Ovary (tissue), 9 donors: ENCODE results near the gene SEC22B. TPM values are rescaled to one million over a fixed set of nuclear protein-coding genes. Genes with fewer than 3 reads are reported as not detected.
"Not testable (repeated sequence)": the region's sequence is repeated elsewhere in the genome, so short reads cannot be mapped to it uniquely, and the experiment has no call there.

Experiments used
- DNase-seq, 5 donors: peaks; one replicate each; pipeline ENCODE4 v3.0.0-alpha.2; 2019 to 2020
- H3K27ac ChIP-seq, 2 donors: fragments of 200-600 bp; one replicate each; pipeline versions ENCODE4 v1.5.1 to v1.8.0; 2019 to 2022
- H3K27me3 ChIP-seq: fragments of 200-600 bp; one replicate; pipeline ENCODE4 v1.8.0; 2022
- H3K36me3 ChIP-seq: fragments of 200-600 bp; sonication (generic); one replicate; pipeline ENCODE4 v1.5.1; 2019
- H3K4me1 ChIP-seq: one replicate; pipeline ENCODE4 v1.8.1; 2013; ENCODE audit warnings: mild to moderate bottlenecking, moderate library complexity; ENCODE audit not compliant: insufficient read depth
- H3K4me3 ChIP-seq: fragments of 200-600 bp; sonication (generic); one replicate; pipeline ENCODE4 v1.5.1; 2017
- H3K9me3 ChIP-seq, 2 donors: fragments of 200-600 bp in 1 of 2; sonication (generic) in 1 of 2; one replicate each; pipeline versions ENCODE4 v1.5.1 to v1.8.1; 2013 to 2019; ENCODE audit warnings: mild to moderate bottlenecking in 1 of 2, moderate library complexity in 1 of 2
- EP300 ChIP-seq: sonication (generic); formaldehyde crosslinking; IDR thresholded peaks from one replicate; pipeline ENCODE4 v1.6.1; 2017; ENCODE audit warnings: antibody characterized with exemption
- POLR2A ChIP-seq: fragments of 450-650 bp; IDR thresholded peaks from one replicate; pipeline ENCODE4 v1.6.1; 2017; ENCODE audit warnings: antibody characterized with exemption, mild to moderate bottlenecking, moderate library complexity
- WGBS, 3 donors: extraction: QIAGEN DNeasy Blood & Tissue Kit in 1 of 3; methylation state at CpG; one replicate each; pipeline versions ENCODE4 v1.1.5 to v1.1.7; 2013 to 2017; 5-methylcytosine and 5-hydroxymethylcytosine counted together
- intact Hi-C, 4 donors: fragments of 100-400 bp; cut with DNase I; formaldehyde crosslinking; loops; one replicate each; pipeline versions ENCODE4 v1.11.0 to v1.15.1; 2022 to 2023
- polyA plus RNA-seq, 2 donors: library from polyadenylated mRNA; stranded (reverse); fragments of 200-250 nt in 1 of 2; fragments of 350-450 nt in 1 of 2; fragmentation: Illumina TruSeq in 1 of 2; extraction: RNeasy Lipid Tissue Mini Kit (QIAGEN cat#74804) in 1 of 2; gene quantifications; one replicate each; pipeline ENCODE4 v1.2.3, GENCODE V29; 2013 to 2014
- total RNA-seq, 7 donors: library from RNA; depleted of rRNA in 2 of 7; stranded (reverse); fragments of >200 nt in 2 of 7; fragmentation: NEBNext Ultra II Directional in 3 of 7; extraction: Animal tissue kit (Norgen Biotek cat#: 25700) in 3 of 7; gene quantifications; one replicate each; pipeline versions ENCODE4 v1.1.0 to v1.2.4, GENCODE V29; 2016 to 2023
- TF ChIP-seq, protein P1 (sequence below), 3 donors: fragments of 450-650 bp in 2 of 3; fragments of 200-600 bp in 1 of 3; IDR thresholded peaks; one replicate each; pipeline versions ENCODE4 v1.5.1 to v1.8.0; 2016 to 2022; ENCODE audit warnings: antibody characterized with exemption in 3 of 3, mild to moderate bottlenecking in 1 of 3
- donor health status: DM: no; HTN: no; CAD: no; lungs with moderate emphysema.
- donor health status: DM: no; HTN: no; CAD: no.
- donor health status: Bipolar disorder and iron deficiency.
- donor health status: DM: yes; HTN: yes; CAD: no.
- donor health status: DM: no; HTN: no; CAD: no.
- donor health status: DM: yes; HTN: yes; CAD: no.

SEC22B gene
- total and polyA plus RNA-seq, 9 donors, result 14.6 to 34.6 (median 27.4) TPM

DNA sequence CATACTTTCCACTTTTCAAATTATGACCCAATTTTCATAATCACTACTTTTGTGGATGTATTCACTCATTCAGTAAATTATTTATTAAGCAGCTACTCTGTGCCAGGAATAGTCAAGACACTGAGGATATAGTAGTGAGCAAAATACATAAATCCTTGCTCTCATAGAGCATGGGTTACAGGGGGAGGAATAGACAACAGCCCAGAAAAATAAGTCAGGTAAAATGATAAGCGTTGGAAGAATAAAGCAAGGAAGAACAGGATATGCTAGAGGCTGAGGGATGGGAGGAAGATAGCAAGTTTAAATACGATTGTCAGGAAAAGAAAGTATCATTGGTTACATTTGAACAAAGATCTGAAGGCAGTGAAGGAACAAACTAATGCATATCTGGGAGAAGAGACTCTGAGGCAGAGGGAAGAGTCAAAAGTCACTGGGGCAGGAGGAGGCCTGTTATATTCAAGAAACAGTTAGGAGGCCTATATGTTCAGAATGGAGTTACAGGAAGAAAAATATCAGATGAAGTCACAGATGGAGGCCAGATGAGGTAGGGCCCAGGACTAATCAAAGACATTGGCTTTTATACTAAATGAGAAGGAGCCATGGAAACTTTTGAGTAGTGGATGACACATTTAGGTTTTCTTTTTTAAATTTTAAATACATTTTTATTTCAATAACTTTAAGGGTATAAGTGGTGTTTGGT lies 42.9 kb downstream of the SEC22B start:
- 89 to 92% (median 91%) methylated on average over 2 of the region's 2 CpGs for WGBS, 3 donors
- peaks cover 1% of the 10 kb centered on the region for H3K4me1 ChIP-seq
- DNase-seq, result no peak
- H3K4me3 ChIP-seq, result no peak overlapping the region
- intact Hi-C loops, result no loop called here
- H3K36me3 ChIP-seq, result no peaks in the 10 kb centered on the region
- H3K27ac ChIP-seq, result no peak overlapping the region
- TF ChIP-seq, protein P1, sequence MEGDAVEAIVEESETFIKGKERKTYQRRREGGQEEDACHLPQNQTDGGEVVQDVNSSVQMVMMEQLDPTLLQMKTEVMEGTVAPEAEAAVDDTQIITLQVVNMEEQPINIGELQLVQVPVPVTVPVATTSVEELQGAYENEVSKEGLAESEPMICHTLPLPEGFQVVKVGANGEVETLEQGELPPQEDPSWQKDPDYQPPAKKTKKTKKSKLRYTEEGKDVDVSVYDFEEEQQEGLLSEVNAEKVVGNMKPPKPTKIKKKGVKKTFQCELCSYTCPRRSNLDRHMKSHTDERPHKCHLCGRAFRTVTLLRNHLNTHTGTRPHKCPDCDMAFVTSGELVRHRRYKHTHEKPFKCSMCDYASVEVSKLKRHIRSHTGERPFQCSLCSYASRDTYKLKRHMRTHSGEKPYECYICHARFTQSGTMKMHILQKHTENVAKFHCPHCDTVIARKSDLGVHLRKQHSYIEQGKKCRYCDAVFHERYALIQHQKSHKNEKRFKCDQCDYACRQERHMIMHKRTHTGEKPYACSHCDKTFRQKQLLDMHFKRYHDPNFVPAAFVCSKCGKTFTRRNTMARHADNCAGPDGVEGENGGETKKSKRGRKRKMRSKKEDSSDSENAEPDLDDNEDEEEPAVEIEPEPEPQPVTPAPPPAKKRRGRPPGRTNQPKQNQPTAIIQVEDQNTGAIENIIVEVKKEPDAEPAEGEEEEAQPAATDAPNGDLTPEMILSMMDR (IDR thresholded peaks at IDR 0.05), result no peak
- no peak for TF ChIP-seq EP300
- TF ChIP-seq POLR2A, result no peak
- no peaks in the 10 kb centered on the region for H3K9me3 ChIP-seq
- H3K27me3 ChIP-seq, result no peaks in the 10 kb centered on the region

DNA sequence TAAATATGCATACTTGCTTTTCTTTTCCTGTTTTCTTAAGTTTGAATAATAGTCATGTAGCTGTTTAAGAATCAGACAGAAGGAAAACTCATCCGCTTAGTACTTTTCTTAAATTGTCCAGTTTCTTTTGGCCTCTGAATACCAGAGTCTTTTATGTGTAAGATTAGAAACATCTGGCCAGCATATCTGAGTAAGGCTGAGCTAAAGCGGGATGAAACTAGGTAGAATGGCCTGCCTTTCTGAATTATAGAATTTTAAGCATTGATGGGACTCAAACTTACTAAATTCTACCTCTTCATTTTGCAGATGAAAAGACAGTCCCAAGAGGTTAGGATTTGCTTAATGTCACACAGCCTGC lies 43.9 kb downstream of the SEC22B start:
- H3K27ac ChIP-seq, H3K27me3 ChIP-seq, intact Hi-C loops, DNase-seq, H3K36me3 ChIP-seq, H3K4me3 ChIP-seq, H3K4me1 ChIP-seq, H3K9me3 ChIP-seq: not testable (repeated sequence)
- 5 to 14% (median 12%) methylated on average over 2 of the region's 2 CpGs for WGBS, 3 donors

DNA sequence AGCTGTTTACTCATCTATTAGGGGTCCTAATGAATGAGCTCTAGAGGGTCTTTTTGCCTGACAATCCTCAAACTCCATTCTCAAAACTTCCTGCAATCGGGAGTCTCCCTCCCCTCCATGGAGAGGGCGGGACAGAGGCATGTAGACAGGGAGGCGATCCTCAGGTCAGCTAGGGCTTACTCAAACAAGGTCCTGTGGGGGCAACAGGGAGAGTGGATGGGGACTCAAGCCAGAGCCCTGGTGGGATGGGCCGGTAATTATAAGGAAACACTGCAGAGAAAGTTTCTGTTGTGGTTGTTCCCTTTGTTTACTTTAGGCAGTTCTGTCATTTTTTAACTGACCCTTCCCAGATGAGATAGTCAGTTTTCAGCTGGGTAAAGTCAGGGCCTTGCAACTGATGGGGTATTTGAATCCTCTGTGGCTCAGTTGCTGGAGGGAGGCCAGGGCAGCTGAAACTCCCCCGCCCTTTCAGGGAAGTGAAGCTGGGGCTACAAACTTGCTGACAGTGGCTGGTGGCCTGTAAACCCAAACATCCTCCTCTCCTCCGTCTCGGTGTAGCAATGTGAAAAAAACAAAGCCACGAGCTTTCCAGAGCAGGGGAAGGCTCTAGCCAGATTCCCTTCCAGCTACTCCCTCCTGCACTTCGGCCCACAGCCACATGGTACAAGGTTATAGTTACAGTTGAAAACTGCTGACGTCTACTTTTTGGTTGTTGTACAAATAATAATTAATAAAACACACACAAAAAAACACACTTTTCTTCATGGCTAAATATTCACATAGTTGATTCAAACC lies 44.5 kb downstream of the SEC22B start:
- H3K4me3 ChIP-seq, H3K9me3 ChIP-seq, H3K27ac ChIP-seq, intact Hi-C loops, H3K27me3 ChIP-seq, H3K4me1 ChIP-seq, H3K36me3 ChIP-seq: not testable (repeated sequence)
- WGBS, 3 donors, result 2 to 14% (median 4%) methylated on average over 6 to 9 of the region's 10 CpGs
- peak; percentile 76 to 88 (median 84) for DNase-seq

DNA sequence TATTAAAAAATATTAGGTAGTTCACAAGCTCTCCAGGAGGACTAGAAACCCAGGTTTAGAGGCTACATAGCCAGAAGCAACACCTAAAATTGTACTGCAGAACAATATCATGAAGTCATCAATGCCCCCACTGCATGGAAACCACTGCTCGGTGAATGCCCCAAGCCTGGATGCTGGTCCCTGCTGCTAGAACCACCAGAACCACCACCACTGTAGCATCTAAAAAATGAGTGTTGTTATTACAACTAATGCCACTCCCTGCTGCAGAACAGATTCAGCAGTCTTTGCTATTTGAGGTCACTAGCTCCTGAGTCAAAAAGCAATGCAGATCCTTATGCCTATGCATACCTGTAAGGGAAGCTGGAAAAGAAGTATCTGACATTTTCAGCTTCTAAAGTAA lies 48.4 kb downstream of the SEC22B start:
- H3K4me1 ChIP-seq, H3K36me3 ChIP-seq, H3K9me3 ChIP-seq, H3K4me3 ChIP-seq, H3K27ac ChIP-seq, intact Hi-C loops, DNase-seq, H3K27me3 ChIP-seq: not testable (repeated sequence)
- WGBS, 3 donors, result 96 to 100% (median 100%) methylated on average over 1 of the region's 1 CpG

DNA sequence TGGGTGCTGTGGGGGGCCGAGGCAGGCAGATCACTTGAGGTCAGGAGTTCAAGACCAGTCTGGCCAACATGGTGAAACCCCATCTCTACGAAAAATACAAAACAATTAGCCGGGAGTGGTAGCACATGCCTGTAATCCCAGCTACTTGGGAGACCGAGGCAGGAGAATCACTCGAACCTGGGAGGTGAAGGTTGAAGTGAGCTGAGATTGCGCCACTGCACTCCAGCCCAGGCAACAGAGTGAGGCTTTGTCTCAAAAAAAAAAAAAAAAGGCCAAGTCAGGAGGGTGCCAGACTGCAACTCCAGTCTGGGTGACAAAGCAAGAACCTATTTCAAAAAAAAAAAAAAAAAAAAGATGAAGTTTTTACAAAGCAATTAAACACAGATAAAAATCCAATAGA lies 50.1 kb downstream of the SEC22B start:
- H3K36me3 ChIP-seq, intact Hi-C loops, H3K27me3 ChIP-seq, H3K4me1 ChIP-seq, H3K9me3 ChIP-seq, H3K4me3 ChIP-seq, H3K27ac ChIP-seq, DNase-seq: not testable (repeated sequence)
- 68 to 100% (median 79%) methylated on average over 1 to 3 of the region's 6 CpGs for WGBS, 3 donors

DNA sequence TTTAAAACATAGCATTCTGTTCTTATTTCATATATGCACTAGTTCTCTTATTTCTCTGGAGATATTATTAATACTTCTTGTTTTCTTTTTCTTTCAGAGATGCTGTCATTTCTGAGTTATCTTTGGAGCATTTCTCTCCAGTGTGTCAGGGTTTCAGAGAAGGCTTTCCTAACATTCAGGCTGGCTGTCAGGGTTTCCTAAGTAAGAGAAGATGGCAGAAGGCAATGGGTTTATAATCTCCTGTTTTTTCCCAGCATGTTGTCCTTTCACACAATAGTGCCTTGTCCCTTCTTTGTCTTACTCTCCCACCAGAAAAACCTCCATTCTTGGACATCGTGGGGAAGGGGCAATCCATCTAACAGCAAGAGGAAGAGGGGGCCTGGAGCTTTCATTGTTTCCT lies 51.7 kb downstream of the SEC22B start:
- H3K27me3 ChIP-seq, H3K9me3 ChIP-seq, H3K27ac ChIP-seq, intact Hi-C loops, H3K4me3 ChIP-seq, H3K36me3 ChIP-seq, H3K4me1 ChIP-seq, DNase-seq: not testable (repeated sequence)
- WGBS, 3 donors, result 75 to 100% (median 75%) methylated on average over 1 of the region's 1 CpG

DNA sequence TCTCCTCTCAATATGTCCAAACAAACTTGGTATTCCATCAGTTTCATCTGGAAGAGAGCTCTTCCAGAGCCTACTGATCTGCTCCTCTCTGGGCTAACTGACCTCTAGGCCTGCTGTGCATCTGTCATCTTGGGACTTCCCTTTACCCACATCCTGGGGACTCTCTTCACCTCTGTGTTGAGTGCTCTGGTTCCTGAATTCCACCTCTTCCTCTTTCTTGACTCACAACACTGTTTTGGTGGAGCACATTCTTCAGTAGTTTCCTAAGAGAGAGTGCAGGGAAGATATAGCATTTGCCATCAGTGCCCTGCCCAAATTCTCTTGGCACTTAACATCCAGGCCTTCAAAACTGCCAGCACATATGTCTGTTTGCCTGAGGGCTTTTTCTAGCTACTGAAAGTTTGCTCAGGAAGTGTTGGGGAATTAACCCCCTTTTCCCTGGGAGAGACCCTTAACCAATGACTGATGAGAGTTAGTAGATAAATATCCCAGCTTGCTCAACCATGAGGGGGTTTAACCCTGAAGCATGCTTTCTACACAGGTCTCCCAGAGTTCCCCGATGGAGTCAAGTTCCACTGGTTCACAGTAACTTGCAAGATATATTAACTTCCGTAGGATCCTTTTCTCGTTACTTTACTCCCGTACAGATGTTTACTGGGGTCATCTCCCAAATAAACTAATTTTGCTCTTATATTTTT lies 52.4 kb downstream of the SEC22B start:
- intact Hi-C loops, DNase-seq, H3K9me3 ChIP-seq, H3K36me3 ChIP-seq, H3K4me1 ChIP-seq, H3K4me3 ChIP-seq, H3K27ac ChIP-seq, H3K27me3 ChIP-seq: not testable (repeated sequence)
- WGBS, 3 donors, result 39 to 73% (median 66%) methylated on average over 4 of the region's 4 CpGs

DNA sequence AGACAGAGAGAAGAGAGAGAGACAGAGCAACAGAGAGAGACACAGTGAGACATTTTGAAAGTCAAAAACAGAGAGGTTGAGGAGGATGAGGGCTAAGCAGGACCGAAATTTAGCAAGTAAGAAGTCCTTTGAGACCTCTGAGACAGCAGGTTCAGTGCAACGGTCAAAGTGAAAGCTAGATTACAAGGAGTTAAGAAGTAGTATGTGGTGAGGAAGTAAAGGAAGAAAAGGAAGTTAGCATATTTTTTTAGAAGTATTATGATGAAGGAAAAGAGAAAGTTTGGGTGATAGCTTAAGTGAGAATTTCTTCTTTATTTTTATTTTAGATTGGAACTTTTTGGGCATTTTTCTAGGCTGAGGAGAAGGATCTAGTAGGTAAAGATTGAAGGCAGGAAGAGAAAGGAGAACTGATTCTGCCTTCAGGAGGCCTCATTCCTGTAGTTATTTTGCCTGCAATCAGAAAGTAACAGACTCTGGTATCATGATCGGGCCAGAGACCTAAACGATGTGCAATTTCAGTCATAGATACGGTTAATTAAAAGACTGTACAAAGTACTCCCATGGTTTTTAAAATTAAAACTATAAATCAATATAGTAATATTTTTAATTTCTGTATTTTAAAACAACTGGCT lies 53.9 kb downstream of the SEC22B start:
- H3K27ac ChIP-seq, H3K9me3 ChIP-seq, H3K36me3 ChIP-seq, DNase-seq, H3K4me3 ChIP-seq, H3K4me1 ChIP-seq, intact Hi-C loops, H3K27me3 ChIP-seq: not testable (repeated sequence)
- WGBS, 3 donors, result 71 to 88% (median 84%) methylated on average over 1 to 3 of the region's 5 CpGs

DNA sequence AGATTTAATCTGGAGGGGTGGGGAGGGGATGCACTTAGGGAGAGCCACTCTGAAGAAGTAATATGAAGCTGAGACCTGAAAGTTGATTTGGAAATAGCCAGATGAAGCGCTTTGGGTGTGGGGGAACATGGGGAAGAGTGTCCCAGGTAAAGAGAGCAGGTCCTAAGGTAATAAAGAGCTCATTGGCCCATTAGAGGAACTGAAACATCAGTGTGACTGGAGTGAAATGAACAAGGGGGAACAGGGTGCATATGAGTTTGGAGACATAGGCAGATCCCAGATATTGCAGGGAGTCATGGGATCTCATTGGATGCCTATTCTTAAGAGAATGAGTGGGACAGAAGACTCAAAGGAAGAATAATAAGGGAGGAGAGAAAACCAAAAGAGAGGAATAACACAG lies 54.5 kb downstream of the SEC22B start:
- intact Hi-C loops, H3K36me3 ChIP-seq, H3K4me1 ChIP-seq, H3K27ac ChIP-seq, H3K27me3 ChIP-seq, H3K4me3 ChIP-seq, H3K9me3 ChIP-seq, DNase-seq: not testable (repeated sequence)
- 100% methylated on average over 1 of the region's 1 CpG for WGBS, 3 donors

DNA sequence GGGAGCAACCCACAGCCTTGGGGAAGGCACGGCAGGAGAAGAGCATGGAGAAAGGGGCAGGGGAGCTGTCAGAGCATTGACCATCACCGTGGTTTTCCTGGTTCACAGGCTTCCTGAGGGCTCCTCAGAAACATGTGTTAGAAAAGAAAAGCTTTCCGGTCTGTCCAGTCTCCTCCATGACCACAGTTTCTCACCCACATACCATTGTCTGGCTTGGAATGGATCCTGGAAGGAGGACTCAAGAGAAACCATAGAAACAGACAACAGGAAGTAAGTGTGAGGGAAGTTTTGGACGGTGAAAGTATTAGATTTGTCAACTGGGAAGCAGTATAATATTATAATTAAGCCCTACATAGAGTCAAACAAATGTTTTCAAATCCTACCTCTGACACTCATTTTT lies 55.8 kb downstream of the SEC22B start:
- H3K27me3 ChIP-seq, intact Hi-C loops, H3K9me3 ChIP-seq, H3K4me3 ChIP-seq, DNase-seq, H3K36me3 ChIP-seq, H3K27ac ChIP-seq, H3K4me1 ChIP-seq: not testable (repeated sequence)
- 7 to 40% (median 25%) methylated on average over 1 to 2 of the region's 4 CpGs for WGBS, 3 donors
